HG03342 (cell line): Measurements from ENCODE around the gene YIPF3.
"Not testable (repeated sequence)": the region's sequence is repeated elsewhere in the genome, so short reads cannot be mapped to it uniquely, and the experiment has no call there.

Experiments used
- ATAC-seq: cut with Tn5 transposase; IDR thresholded peaks from one replicate; pipeline ENCODE4 v1.9.1; 2021; ENCODE audit warnings: mild to moderate bottlenecking, moderate library complexity; ENCODE audit not compliant: unreplicated experiment

YIPF3 gene

GRCh38 chr6:43516697-43517504, at the start of gene YIPF3, which contains the start of gene POLR1C:
TSS of gene YIPF3 (minus strand) at chr6:43516926. CDS start at chr6:43516807, 119 bp downstream.
TSS of gene POLR1C (plus strand) at chr6:43517089. CDS start at chr6:43517110, 21 bp downstream.
- peak; percentile 87 for ATAC-seq

DNA sequence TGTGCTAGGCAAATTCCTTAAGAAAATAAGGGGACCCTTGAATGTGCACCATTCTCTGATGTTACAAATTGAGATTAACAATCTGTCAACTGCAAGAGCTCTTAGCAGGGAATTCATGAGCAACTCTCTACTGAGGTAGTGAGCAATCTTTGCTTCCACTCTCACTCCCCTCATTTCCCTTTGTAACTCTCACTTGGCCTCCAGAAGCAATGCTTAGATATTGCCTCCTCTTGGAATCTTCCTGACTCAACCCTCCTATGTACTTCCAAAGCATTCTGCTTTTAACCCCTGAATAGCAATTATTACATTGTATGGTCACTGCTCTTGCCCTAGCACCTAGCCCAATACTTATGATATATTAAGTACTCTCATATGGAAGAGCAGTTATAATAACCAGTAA, 42.6 kb upstream of the YIPF3 start:
- no peak for ATAC-seq

DNA sequence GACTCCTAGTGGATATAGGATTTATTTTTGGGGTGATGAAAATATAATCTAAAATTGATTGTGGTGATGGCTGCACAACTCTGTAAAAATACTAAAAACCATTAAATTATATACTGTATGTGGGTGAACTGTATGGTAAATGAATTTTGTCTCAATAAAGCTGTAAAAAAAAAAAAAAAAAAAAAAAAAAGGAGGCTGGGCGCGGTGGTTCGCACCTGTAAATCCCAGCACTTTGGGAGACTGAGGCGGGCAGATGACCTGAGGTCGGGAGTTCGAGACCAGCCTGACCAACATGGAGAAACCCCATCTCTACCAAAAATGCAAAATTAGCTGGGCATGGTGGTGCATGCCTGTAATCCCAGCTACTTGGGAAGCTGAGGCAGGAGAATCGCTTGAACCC, 40.9 kb upstream of the YIPF3 start:
- ATAC-seq = not testable (repeated sequence)

DNA sequence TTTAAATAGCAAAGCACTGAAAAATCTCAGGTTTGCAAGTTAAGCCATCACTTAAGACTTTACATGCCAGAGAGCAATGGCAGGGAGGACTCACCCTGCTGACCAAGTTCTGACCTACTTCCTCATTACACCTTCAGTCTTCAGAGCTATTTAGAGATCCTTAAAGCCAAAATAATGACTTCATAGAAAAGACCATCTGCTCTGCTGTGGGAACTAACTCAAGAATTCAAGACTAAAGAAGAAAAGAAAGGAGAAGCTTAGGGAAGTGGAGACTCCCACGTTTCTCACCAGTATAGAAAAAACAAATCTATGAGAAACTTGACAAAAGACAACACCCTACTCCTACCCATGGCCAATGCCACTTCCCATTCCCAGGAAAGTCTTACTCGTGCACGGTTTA, 30.5 kb upstream of the YIPF3 start:
- ATAC-seq = no peak

- ATAC-seq = no peak
These were observed 27.7 kb upstream of the YIPF3 start for GRCh38 chr6:43544461-43544860.

GRCh38 chr6:43541774-43542471, 25.2 kb upstream of the YIPF3 start:
- ATAC-seq = no peak

GRCh38 chr6:43540507-43540906, 23.8 kb upstream of the YIPF3 start:
- ATAC-seq = no peak

- ATAC-seq = not testable (repeated sequence)
These were observed 22.7 kb upstream of the YIPF3 start for GRCh38 chr6:43539409-43539808.

DNA sequence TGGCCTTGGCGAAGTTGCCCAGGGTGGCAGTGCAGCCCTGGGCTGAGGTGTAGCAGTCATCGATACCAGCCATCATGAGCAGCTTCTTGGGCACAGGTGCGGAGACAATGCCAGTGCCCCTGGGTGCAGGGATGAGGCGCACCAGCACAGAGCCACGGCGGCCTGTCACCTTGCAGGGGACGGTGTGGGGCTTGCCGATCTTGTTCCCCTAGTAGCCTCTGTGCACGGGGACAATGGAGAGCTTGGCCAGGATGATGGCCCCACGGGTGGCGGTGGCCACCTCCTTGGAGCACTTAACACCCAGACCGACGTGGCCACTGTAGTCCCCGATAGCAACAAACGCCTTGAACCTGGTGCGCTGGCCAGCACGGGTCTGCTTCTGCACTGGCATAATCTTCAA, 22.3 kb upstream of the YIPF3 start:
- not testable (repeated sequence) for ATAC-seq

- no peak for ATAC-seq
These were observed 15.5 kb upstream of the YIPF3 start for GRCh38 chr6:43532201-43532600.

GRCh38 chr6:43524483-43524961, 7.8 kb upstream of the YIPF3 start:
- ATAC-seq = no peak

DNA sequence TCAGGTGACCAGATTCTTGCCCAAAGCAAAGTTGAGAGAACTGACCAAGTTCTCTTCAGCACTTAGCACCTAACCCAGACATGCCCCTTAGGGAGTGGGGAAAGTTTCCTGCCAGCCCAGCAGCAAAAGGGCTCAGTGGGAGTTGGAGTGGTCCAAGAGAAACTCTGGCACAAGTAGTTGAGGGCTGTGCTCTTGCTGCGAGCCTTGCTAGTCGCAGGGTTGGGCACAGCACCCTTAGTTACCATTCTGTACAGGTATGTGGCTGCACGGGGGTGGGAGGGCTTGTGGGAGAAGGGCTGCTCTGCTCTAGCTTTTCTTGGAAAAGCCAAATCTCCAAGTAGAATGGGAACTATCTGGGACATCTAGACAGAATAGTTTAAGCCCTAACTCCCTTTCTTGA, 6.6 kb upstream of the YIPF3 start:
- ATAC-seq = no peak

GRCh38 chr6:43522547-43523261, 6.0 kb upstream of the YIPF3 start:
- ATAC-seq = no peak

DNA sequence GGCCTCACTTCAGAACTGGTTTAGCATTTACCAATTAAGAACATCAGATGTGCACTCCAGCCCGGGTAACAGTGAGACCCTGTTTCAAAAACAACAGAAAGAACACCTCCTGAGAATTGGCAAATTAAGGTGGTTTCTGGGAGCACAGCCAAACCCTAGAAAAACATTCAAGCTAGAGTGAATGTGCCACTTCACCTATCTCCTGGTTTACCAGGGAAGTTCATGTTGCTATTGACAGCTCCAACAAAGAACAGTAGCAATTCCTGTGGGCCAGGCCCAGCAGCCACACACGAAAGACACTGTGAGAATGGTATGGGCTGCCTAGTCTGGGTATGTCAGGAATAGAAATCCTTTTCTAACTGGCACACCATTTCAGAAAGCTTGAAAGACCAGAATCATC, 5.1 kb upstream of the YIPF3 start:
- no peak for ATAC-seq

DNA sequence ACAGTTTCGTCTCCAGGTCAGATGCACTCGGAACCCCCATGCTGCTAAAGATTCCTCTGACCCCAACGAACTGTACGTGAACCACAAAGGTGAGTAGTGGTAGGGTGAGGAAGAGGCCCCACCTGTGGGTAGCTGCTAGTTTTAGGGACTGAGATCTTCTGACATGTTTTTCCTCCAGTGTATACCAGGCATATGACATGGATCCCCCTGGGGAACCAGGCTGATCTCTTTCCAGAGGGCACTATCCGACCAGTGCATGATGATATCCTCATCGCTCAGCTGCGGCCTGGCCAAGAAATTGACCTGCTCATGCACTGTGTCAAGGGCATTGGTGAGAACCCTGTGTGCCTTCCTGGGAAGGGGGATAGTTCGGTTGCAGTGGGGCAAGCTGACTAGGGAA, 3.4 kb upstream of the YIPF3 start:
- no peak for ATAC-seq

GRCh38 chr6:43517505-43518357, 1.0 kb upstream of the YIPF3 start:
- no peak for ATAC-seq

DNA sequence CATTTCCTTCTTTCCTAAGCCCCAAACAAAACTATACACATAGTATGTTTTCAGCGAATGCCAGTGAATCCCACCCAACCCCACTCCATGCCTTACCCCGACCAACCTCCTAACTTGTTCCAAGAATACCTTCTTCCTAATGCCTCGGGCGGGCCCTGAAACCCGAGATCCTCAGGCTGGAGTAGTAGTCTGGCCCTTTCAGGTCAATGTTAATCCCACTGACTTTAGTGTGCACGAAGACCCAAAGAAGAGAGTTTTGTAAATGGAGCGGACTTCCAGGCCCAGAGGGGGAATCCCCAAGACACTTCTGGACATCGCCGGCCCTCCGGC, 394 bp downstream of the YIPF3 start:
- ATAC-seq = no peak

DNA sequence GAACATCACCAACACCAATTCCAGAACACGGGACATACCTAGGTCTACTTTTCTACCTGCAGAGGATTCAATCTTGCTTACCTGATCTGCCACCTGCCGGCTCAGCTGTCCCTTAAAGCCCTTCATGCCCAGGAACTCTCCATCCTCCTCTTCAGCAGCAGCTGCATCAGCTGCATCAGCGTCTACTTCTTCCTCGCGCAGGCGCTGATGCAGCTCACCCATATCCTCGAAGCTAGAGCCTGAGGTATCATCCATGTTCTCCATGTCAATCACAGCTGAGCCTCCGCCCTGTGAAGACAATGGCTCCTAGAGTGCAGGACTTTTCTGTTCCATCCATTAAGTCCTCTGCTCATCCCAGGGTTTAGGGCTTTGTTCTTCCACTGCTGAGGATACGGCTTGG, 918 bp downstream of the YIPF3 start:
- no peak for ATAC-seq

DNA sequence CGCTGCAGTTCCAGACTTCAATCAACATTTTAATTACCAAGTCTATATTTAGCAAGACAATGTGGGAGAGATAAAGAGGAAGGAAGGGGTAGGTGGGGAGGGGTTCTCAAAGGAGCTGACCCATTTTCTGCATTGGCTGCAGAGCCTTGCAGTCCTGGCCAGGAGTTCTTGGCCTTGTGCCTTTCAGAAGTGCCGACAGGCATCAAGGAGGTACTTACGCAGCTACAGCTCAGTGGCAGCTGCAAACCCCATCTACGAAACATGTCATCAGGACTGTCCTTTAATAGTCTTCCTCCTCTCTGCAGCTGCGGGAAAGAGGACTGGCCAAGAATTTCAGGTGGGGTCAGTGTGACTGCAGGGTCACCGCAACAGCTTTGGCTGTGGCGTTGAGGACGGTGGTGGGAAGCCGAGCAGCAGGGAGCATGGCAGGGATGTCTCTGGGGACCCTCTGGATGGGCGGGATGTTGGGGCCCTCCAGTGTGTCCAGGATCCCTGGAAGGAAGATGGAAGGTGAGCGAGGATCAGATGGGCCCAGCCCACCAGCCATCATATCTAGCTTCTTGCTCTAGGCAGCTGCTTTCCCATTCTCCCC, 4.8 kb downstream of the YIPF3 start:
- ATAC-seq = no peak

DNA sequence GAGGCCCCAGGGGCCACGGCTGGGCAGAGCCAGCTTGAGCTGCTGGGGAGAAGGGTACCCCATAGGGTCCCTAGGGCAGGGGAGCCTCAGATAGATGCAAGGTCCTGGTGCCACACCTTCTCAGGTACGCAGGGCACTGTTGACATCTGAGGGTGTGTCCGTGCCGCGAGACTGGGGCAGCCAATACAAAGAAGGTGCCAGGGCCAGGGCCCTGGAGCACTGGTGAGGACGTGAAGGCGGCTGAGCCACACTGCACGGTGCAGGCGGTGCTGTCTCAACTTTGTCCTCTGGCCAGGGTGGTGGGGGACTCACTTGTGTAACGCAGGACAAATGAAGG, 5.9 kb downstream of the YIPF3 start:
- ATAC-seq = no peak
